GM12892 (cell line): ENCODE results near the gene RALGAPA2.

Experiments used
- DNase-seq: peaks from one replicate; pipeline ENCODE4 v3.0.0; 2011; ENCODE audit not compliant: insufficient read length
- FAIRE-seq: peaks from 2 replicates; lab custom pipeline; 2011; peaks lifted over from hg19 to GRCh38; lab: Jason Lieb, UNC
- POLR2A ChIP-seq: IDR thresholded peaks from 2 replicates; pipeline ENCODE4 v1.6.1; 2011; ENCODE audit warnings: low read depth, low read length, control low read depth
- POLR2AphosphoS5 ChIP-seq: IDR thresholded peaks from 2 replicates; pipeline ENCODE4 v1.6.1; 2011; ENCODE audit warnings: low read depth, low read length, control low read depth
- TAF1 ChIP-seq: IDR thresholded peaks from 2 replicates; pipeline ENCODE4 v1.6.1; 2011; ENCODE audit warnings: low read depth, mild to moderate bottlenecking, control low read depth, low read length, borderline replicate concordance

The RALGAPA2 gene

GRCh38 chr20:20480126-20480525 is 232.3 kb downstream of the RALGAPA2 start:
- no peak for TF ChIP-seq POLR2AphosphoS5
- TF ChIP-seq POLR2A, result no peak
- DNase-seq, result no peak
- no peak for FAIRE-seq

- no peak for DNase-seq
- no peak for FAIRE-seq
- TF ChIP-seq POLR2A (no peak), TAF1 (no peak), POLR2AphosphoS5 (no peak)
These were observed 234.9 kb downstream of the RALGAPA2 start for GRCh38 chr20:20477444-20478041.

- no peak for FAIRE-seq
- no peak for DNase-seq
- no peak for TF ChIP-seq TAF1
- no peak for TF ChIP-seq POLR2A
- no peak for TF ChIP-seq POLR2AphosphoS5
These were observed 235.9 kb downstream of the RALGAPA2 start for GRCh38 chr20:20476504-20476903.

- FAIRE-seq, result no peak
- TF ChIP-seq TAF1 (no peak), POLR2AphosphoS5 (no peak), POLR2A (no peak)
- DNase-seq, result no peak
These were observed 238.8 kb downstream of the RALGAPA2 start for GRCh38 chr20:20473657-20474056.

GRCh38 chr20:20472684-20473274 is 239.7 kb downstream of the RALGAPA2 start:
- DNase-seq, result no peak
- FAIRE-seq, result no peak

GRCh38 chr20:20466341-20466879 is 246.0 kb downstream of the RALGAPA2 start:
- FAIRE-seq (peak; percentile 96), DNase-seq (no peak)

More at GRCh38 chr20:20472684-20473274, 239.7 kb downstream of the RALGAPA2 start:
- TF ChIP-seq POLR2AphosphoS5, result no peak
- no peak for TF ChIP-seq TAF1
- TF ChIP-seq POLR2A, result no peak

GRCh38 chr20:20465252-20465651 is 247.2 kb downstream of the RALGAPA2 start:
- TF ChIP-seq POLR2AphosphoS5, result no peak
- TF ChIP-seq POLR2A, result no peak
- FAIRE-seq (no peak), DNase-seq (no peak)

More at GRCh38 chr20:20466341-20466879, 246.0 kb downstream of the RALGAPA2 start:
- TF ChIP-seq TAF1 (0 out of 2 replicates have a peak, but pooled peaks have one; percentile 27), POLR2AphosphoS5 (0 out of 2 replicates have a peak, but pooled peaks have one; percentile 28), POLR2A (peak; percentile 56; the same call in 1 of the 2 replicates)

GRCh38 chr20:20463933-20464374 is 248.5 kb downstream of the RALGAPA2 start:
- no peak for TF ChIP-seq POLR2AphosphoS5
- TF ChIP-seq POLR2A, result no peak
- TF ChIP-seq TAF1, result no peak
- FAIRE-seq (peak; percentile 44), DNase-seq (no peak)

- DNase-seq (no peak), FAIRE-seq (no peak)
- no peak for TF ChIP-seq POLR2AphosphoS5
- TF ChIP-seq POLR2A, result no peak
- TF ChIP-seq TAF1, result no peak
These were observed 250.3 kb downstream of the RALGAPA2 start for GRCh38 chr20:20462185-20462584.

GRCh38 chr20:20461551-20461950 is 250.9 kb downstream of the RALGAPA2 start:
- peak; percentile 30 for FAIRE-seq
- DNase-seq, result no peak
- TF ChIP-seq POLR2AphosphoS5 (no peak), TAF1 (no peak), POLR2A (no peak)

- no peak for DNase-seq
- FAIRE-seq, result no peak
- TF ChIP-seq POLR2AphosphoS5 (no peak), POLR2A (no peak), TAF1 (no peak)
These were observed 252.7 kb downstream of the RALGAPA2 start for GRCh38 chr20:20459726-20460125.
